HG03103 (cell line): ENCODE measurements around the gene ING4.

Experiments
- ATAC-seq: cut with Tn5 transposase; IDR thresholded peaks from one replicate; pipeline ENCODE4 v1.9.1; 2021; ENCODE audit warnings: low read depth; ENCODE audit not compliant: unreplicated experiment

Gene ING4

DNA sequence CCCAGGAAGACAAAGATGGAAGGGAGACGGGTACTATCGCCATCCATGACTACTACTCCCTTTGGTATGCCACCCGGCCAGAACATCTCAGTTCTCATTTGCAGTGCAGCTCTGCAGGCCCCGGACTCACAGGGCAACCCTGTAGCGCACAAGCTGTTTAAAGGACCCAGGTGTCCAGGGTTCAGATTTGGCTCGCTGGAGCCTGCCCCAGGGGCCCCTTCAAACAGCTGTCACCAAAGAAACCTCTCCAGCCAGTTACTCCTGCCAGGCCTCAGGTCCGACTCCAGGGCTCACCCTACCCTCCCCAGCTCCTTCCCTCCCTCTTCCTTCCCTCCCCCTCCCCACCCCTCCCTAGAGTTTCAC is 50.3 kb downstream of the ING4 start:
- no peak for ATAC-seq

DNA sequence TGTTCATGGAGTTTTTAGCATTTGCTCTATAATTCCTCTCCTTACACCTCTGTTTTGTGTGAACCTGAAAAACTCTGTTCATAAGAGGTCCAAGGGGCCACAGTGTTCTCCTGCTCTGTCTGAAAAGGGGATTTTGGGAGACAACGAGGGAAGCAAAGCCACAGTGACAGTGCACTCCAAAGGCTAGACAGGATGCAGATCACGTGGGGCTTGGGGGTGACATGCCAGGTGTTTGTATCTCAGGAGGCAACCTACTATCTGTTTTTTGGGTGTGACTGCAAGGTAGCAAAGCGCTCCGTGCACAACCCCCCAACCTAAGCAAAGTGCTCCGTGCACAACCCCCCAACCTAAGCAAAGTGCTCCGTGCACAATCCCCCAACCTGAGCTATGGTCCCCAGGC is 50.7 kb downstream of the ING4 start:
- ATAC-seq = no peak

DNA sequence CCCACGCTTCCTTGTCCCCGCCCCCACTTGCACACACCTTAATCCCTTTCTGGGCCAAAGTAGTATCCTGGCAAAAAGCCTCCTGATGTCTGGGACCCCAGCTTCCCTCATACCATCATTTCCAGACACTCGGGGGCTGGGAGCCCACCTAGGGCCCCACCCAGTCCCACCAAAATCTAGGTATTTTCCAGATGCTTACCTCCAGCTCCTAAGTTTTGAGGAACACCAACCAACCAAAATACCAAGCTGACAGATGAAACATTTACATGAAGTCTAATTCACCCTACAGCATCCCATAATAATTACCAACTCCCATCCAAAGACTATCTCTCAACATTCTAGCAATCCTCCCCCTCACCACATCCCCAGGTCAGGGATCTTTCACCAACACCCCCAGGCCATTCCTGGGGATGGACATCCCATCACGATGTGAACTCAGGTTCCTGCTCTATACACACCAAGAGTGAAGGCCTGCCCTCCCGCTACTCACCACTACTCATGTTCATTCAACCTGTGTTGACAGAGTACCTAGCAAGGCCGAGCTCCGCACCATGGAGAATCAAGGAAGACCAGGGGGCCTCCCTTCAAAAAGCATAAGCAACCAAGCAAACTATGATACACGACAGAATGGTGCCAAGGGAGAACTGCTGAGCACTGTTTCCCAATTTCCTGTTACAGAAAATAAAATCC is 54.2 kb downstream of the ING4 start:
- no peak for ATAC-seq

DNA sequence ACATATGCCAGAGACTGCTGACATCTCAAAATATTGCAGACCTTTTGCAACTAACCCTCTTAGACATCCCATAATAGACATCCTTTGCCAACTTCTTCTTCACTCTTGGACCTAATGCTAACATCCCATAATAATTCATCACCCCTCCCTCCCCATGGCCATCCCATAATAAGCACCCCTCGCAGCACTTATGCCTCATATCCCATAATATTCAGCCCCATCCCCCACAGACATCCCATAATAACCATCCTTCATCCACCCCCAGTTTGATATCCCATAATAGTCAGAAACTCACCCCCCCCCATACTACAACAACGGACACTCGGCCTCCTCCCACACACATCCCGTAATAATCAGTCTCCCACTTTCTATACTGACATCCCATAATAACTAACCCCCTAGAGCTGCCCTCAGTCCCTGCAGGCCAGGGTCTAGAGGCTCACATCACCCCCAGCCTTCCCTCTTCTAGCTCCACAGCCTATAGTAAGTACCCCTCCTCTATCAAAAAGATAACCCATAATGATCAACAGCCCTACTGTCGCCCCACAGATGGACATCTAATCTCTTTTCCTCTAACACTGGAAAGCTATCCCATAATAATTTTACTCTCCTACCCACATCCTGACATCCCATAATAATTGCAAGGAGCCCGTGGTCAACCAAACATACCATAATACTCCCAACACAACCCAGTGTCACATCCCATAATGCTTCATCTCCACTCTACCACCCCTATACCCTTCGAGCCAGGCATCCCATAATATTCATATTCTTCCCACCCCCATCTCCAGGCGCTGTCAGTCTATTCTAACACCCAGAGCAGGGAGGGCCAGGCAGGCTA is 54.9 kb downstream of the ING4 start:
- ATAC-seq = no peak

DNA sequence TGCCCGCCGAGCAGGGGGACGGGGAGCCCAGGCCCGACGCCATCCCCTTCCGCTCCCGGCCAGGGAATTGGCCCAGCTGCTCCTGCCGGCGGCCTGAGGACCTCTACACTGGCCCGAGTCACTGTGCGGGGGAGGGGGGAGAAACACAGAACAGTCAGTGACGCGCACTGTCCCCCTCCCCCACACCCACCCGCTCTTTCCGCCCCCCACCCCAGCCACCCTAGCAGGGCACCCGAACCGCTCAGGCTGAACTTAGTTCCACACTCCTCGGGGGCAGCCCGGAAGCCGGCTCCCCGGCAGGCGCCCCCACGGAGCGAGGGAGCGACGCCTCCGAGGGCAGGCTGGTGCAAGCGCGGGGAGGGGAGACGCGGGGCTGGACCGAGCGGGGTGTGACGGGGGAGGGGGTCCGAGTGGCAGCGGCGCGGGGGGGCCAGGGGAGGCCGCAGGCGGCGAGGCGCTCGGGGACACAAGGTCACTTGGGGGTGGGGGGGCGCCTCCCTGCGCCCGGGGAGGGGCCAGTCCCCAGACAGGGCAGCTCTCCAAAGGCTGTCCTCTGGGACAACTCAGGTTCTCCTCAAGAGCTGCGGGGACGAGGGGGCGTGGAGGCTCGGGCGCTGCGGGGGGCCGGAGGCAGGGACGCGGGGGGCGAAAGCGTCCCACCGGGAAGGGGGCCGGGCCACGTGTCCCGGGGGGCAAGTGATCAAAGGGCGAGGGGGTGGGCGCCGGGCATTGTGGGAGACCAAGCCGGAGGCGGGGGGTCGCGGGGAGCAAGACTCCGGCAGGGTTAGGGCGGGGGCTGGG is 56.4 kb downstream of the ING4 start:
- ATAC-seq = no peak

DNA sequence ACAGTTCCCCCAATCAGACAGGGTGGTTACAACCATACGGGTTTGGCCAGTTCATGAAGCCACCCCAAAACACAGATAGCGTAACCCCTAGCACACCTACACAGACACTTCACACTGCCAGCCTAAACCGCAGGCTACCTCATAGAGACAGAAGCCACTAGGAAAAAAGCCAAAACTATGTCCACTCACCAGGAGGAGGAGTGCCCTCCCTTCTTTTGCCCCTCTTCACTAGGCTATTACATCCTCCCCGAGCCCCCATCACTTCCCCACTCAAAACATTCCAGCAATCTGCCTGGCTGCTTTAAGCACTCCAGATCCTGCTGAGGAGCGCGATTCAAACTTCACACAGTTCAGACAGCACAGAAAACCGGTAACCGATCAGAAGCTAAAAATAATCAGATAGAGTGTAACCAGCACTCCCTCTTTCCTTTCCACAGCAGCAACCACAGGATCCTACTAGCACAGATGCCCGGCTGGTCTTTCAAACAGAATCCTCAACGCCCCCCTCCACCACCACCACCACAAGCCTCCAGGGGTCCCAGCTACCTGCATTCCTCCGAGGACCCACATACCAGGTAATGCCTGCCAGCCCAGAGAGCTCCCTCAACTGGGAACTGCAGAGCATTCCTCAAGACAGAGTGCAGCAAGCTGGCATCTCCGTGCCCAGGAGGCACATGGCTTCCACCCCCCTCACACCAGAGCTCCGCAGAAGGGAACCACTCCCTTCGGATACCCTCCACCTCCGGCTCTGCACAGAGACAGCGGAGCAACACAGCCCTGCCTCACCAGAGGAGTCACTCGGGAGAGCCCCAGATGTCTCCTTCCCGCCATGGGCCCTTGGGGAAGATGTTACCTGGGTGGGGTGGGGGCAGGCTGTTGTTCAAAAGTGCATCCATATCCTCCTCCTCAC is 57.2 kb downstream of the ING4 start:
- no peak for ATAC-seq

DNA sequence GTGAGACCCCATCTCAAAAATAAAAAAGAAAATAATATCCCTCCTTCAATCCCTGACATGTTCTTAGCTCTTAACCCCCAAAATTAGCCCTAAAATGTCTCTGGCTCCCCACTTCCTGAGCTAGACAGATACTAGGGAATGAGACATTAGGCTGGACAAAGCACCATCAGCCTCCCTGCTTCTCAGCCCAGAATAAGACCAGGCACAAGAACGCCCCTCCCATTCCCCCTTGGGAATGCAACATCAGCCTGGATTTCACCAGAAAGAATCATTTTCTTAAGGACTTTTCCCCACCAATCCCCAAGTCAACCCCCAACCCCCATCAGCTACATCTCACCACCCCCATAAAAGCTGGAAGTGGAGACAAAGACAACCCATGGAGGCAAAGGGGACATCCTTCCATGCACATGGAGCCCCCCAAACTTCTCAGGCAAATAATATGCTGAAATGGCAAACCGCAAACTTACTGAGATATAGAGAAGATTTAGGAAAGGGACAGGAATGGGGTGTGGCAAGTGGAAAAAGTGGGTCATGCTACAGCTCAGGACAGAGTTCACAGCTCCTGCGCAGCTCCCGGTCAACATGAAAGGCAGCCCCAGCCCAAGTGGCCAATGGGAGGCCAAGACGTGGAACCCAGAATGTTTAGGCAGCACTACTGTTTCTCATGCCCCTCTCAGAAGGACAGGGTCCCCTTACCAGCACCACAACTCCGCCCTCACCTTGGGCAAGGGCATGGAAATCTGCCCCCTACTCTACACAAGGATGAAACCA is 58.5 kb downstream of the ING4 start:
- no peak for ATAC-seq

DNA sequence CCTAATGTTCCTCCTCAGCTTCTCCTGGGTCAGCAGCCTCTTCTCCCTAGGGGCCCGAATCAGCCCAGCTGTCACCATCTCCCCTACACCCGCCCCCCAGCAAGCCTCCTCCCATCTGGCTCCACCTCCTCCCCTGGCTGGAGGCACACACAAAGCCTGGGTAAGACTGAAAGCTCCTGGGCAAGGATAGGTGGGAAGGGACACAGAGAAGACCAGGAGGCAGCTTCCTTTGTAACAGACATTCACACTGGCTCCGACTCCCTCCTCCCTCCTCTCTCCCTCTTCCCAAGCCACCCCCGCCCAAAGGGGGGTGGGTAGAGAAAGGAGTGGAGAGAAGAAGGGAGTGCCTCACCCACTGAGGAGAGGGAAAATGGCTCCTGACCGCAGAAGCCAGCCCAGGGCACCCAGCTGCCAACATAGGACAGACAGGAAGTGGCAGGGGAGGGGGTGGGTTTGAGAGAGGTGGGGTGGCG is 59.8 kb downstream of the ING4 start:
- no peak for ATAC-seq

DNA sequence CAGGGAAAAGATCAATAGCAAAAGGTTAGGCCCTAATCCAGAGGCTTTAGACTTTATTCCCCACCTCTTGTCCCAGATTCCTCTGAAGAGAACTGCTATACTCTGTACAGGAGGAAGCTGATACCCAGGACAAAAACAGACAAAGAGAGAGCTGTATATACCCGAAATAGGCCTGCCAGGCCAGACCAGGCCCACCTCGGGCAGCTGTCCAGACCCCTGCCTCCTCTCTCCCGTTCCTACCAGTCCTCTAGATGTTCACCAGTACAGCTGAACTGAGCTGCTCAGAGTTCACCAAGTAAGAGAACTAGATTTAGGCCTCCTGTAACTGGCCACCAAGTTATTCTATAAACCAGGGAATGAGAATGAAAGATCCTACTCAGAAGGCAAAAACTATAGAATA is 60.4 kb downstream of the ING4 start:
- ATAC-seq = no peak
